ENCODE data around the gene SHC2.

SHC2 gene

GRCh38 chr19:372306-372890 is 88.4 kb downstream of the SHC2 start:
- no peak for DNase-seq (ENCODE audit: low read depth)

GRCh38 chr19:371501-372168 is 89.2 kb downstream of the SHC2 start:
- DNase-seq (ENCODE audit: low read depth): no peak

- no peak for DNase-seq (ENCODE audit: low read depth)
Observed at GRCh38 chr19:370641-371330, 90.0 kb downstream of the SHC2 start.

GRCh38 chr19:369876-370275 is 91.0 kb downstream of the SHC2 start:
- DNase-seq (ENCODE audit: low read depth): no peak

- no peak for DNase-seq (ENCODE audit: low read depth)
Observed at GRCh38 chr19:369256-369655, 91.6 kb downstream of the SHC2 start.

GRCh38 chr19:368630-369024 is 92.2 kb downstream of the SHC2 start:
- no peak for DNase-seq (ENCODE audit: low read depth)

- DNase-seq (ENCODE audit: low read depth): no peak
Observed at GRCh38 chr19:367963-368629, 92.7 kb downstream of the SHC2 start.

GRCh38 chr19:367561-367960 is 93.3 kb downstream of the SHC2 start:
- DNase-seq (ENCODE audit: low read depth): no peak

GRCh38 chr19:366951-367350 is 93.9 kb downstream of the SHC2 start:
- no peak for DNase-seq (ENCODE audit: low read depth)

Measured in activated T-cell treated with anti-CD3 and anti-CD28 coated beads for 24 hours (primary cell).